Activated CD4-positive, alpha-beta T cell treated with anti-CD3 and anti-CD28 coated beads, Interleukin-2, amount 50 U/mL, for 16 hours (primary cell): ENCODE measurements around the gene KRT6C.
"Not testable (repeated sequence)": the region's sequence is repeated elsewhere in the genome, so short reads cannot be mapped to it uniquely, and the experiment has no call there.

Source experiments
- DNase-seq: peaks from one replicate; pipeline ENCODE4 v3.0.0-alpha.2; 2020

The KRT6C gene

DNA sequence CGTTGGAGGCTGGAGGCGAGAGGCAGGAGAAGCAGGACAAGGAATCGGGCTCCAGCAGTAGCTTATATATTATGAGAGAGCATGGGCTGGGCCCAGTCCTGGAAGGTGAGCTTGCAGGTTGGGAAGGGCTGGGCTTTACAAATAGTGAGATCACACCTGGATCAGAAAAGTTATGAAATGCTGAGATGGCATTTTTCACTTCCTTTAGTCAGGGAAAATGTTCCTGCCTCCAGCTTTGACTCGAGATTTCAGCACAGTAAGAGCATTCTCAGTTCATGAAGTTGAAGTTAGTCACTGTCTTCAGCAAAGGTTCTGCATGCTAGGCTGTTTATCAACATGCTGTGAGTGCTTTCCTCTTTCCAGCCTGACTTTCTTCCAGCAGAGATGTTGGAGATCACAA is at the start of gene KRT6C:
Gene KRT6C, minus strand, starts transcription at position 38 of the 400 bp plus-strand sequence. CDS start 68 bp downstream, outside the sequence.
- DNase-seq: no peak

DNA sequence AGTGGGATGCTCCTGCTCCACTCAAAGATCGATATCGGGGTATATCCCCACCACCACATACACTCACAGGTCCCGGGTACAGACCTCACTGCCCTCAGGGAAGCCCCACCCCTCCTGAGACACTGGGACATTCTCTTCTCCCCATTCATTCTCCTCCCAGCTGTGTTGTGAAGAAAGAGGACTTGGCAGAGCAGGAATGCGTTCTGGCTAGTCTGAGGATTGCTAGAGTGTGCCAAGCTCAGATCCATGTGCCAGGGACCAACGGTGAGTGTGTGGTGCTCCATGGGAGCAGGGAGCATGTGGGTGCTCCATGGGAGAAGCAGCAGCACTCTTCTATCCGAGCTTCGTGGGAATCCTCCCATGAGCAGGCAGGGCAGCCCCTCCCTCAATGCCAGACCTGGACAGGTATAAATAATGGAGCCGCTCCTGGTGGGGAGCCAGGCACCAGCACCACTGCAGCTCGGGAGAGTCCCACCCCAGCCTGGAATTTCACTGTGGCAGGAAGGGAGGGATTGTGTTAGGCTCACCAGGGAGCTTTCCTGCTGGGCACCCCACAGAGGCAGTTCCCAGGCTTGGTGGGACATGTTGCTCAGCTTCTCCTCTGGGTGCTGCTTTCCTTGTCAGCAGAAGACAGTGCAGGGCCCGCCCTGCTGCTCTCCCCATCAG is 48.9 kb upstream of the KRT6C start:
- DNase-seq: no peak

DNA sequence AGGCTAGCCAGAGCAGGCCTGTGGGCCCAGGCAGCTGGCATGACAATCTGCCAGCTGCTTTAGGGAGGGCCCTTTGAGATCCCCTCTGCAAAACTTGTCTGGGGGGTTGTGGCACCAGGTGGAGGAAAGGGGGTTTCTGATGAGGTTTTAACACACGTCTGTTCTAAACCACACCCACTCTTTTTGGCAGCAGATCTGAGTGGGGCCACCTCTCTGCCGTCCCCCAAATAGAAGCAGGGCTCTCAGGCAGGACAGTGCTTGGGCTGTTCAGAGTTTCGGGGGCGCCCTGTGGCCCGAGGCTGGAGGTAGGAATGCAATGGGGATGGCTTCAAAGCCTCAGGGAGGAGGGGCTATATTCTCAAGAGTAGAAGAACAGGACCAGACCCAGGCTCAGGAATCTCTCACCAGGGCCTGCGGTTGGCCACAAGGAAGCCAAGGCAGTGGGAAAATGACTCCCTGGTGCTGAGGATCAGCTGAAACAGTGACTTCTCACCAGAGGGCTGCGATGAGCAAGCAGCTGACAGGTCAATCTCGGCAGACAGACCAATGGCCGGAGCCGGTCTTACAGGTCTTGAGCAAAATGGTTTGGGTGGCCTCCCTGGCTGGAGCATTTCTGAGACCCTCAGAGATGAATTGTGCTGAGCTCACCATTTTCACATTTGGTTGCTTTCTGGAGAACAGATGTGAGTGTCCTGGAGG is 48.1 kb upstream of the KRT6C start:
- no peak for DNase-seq

DNA sequence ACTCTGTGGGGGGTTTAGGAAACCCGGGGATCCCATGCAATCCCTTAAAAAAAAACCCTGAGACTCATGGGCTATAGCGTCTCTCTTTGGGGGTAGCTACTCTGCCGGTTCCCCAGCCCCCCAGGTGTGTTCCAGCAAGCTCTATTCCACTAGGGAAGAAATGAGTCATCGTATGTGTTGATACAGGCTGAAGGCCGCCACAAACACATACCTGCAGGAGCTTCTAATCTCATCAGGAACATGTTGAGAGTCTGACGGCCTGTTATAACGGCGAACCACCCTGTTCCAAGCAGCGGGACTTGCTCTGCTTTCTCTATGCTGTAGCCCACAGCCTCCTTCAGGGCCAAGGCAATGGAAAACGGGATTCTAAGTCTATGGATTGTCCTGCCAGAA is 47.6 kb upstream of the KRT6C start:
- no peak for DNase-seq

DNA sequence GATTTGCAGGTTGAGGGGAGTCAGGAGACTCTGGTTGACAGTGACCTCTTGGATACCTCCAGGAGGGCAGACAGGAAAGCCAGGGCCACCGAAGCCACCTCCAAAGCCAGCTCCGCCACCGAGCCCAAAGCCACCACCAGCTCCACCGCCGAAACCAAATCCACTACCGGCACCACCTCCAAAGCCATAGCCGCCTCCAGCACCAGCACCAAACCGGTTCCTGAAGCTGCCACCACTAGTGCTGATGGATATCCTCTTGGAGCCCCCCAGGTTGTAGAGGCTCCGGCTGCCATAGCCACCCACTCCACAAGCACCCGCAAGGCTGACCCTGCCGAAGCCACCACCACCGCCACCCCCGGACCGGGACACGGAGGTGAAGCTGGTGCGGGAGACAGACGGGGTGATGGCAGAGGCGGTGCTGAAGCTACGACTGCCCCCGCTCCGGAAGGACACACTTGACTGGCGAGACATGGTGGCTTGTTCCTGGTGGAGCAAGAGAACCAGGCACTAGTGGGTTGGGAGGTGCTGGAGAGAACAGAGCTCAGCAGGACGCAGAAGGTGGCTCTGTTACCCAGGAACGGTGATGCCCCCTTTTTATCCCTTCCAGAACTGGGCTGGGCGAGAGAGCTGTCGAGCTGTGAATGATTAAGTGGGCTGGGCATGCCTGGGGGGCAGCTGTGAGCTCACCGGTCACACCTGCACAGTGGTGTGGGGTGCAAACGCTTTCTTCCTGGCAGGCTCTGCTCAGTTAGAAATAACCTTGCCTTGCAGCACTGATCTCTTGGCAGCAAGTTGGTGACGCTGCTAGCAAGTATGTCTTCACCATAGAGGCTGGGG is 46.4 kb upstream of the KRT6C start, which contains the start of gene KRT5:
Gene KRT5, minus strand, starts transcription at position 569 of the 837 bp plus-strand sequence. Its CDS starts 98 bp downstream, at position 471.
- no peak for DNase-seq

DNA sequence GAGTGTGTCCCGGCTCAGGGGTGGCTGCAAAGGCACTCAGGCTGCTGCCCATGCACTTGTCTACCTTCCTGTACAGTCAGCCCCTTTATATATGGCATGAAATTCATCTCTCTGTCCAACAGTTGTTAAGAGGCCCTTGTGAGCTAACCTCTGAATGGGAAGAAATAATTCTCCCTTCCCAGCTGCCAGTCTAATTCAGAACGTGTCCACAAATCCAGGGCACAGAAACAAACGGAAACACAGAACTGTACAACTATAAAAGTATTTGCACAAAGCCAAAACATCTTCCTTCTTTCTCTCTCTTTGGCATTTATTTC is 45.7 kb upstream of the KRT6C start:
- no peak for DNase-seq

DNA sequence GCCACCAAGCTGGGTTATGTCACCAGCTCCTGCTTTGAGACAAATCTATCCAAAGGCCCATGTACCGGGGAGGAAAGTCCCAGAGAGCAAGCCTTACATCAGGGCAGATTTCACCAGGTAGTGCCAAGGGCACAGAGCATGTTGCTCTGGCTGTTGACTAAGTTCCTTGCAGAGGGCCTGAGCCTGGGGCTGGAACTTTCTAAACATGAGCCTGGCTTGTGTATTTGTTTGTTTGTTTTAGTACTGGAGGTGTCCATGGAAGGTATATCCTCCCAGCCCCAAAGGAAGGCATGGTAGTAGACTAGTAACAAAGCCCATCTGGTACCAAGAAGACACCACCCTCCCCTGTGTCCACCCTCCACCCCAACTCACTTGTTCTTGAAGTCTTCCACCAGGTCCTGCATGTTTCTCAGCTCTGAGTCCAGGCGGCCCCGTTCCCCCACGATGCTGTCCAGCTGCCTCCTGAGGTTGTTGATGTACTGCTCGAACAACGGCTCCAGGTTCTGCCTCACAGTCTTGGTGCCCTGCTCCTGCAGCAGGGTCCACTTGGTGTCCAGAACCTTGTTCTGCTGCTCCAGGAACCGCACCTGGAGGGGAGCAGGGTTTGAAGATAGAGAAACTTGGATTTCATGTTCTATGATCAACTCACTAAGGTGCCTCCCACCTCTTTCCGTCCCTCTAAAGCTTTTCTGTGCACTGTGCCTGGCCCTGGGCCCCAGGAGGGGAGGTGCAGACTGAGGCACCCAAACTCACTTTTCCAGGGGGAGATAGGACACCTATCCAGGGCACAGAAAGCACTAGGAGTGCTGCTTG is 45.2 kb upstream of the KRT6C start:
- no peak for DNase-seq

DNA sequence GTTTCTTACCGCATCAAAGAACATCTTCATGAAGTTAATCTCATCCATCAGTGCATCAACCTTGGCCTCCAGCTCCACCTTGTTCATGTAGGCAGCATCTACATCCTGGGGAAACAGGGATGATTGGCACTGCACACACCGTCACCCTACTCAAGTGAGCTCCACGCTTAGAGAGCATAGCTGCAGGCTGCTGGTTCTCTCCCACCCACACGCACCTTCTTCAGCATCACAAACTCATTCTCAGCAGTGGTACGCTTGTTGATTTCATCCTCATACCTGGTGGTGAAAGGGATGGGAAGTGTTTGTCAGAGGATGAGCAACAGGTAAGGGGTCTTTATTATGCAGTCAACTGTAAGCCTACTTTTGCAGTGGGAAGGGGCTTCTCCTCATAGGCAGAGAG is 44.3 kb upstream of the KRT6C start:
- DNase-seq: no peak

DNA sequence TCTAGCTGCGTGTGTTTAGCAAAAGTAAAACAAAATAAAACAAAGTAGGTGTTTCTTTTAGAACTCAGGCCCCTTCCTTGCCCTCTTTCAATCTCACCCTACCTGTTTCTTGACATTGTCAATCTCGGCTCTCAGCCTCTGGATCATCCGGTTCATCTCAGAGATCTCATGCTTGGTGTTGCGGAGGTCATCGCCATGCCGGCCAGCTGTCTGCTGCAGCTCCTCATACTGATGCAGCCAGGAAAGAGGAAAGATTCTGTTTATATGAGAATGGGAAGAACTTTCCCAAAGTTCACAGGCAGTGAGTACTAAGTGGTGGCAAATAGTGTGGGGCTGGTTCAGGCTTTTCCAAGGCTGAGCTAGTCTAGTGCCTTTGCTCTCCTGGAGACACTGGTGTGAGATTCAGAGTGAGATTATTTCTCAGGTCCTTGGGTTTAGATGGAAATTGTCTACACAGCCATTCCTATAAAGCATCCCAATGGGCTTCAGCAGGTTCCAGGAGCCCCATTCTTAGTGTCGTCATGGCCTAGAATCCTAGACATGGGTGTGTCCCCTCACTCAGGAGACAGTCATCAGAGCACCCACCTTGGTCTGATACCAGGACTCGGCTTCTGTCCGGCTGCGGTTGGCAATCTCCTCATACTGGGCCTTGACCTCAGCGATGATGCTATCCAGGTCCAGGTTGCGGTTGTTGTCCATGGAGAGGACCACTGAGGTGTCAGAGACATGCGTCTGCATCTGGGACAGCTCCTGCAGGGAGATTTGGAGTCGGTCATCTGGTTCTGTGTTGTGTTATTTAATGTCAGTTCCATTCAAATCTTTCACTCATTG is 43.6 kb upstream of the KRT6C start:
- DNase-seq: no peak

DNA sequence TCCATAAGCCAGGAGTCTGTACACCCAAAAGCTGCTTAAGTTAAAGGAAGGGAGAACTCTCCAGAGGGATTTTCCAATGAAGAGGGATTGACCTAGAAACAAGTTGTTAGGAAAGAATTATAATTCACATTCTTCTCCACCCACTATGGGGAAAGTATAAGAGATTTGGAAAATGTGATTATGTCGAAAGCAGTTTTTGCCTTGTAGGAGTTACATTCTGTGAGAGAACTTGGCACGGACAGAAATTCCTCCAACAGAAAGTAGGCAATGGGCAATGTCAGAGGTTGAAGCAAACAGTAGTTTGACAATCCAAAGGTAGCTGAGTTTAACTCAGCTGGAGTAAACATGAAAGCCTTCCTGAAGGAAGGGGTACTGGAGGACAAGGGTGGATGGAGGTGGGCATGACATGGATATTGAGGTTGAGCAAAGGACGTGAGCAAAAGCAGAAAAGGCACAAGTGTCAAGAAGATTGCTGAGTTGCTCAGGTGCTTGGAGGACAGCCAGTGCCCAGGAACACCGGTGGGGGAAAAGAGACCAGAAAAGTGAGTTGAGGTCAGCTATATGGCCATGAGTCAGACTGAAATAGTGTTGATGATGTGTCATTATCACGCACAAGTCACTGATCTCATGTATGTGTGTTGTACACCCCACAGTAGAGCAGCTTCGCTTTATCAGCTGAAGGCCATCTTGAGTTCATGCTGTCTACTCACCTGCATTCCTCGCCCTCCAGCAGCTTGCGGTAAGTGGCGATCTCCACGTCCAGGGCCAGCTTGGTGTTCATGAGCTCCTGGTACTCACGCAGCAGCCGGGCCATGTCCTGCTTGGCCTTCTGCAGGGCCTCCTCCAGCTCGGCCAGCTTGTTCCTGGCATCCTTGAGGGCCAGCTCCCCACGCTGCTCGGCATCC is 42.6 kb upstream of the KRT6C start:
- no peak for DNase-seq

DNA sequence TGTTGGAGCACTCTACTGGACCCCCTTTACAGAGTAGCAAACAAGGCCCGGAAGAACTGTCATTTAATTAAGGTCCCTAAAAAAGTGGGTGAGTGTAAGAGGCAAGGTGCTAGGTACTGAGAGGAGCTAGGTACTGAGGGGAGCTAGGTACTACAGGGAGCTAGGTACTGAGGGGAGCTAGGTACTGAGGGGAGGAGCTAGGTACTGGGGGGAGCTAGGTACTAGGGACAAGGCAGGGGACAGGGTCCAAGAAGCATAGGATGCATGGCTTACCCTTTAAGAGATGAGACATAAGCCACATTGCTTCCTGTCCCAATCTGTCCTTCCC is 41.7 kb upstream of the KRT6C start:
- DNase-seq: no peak

DNA sequence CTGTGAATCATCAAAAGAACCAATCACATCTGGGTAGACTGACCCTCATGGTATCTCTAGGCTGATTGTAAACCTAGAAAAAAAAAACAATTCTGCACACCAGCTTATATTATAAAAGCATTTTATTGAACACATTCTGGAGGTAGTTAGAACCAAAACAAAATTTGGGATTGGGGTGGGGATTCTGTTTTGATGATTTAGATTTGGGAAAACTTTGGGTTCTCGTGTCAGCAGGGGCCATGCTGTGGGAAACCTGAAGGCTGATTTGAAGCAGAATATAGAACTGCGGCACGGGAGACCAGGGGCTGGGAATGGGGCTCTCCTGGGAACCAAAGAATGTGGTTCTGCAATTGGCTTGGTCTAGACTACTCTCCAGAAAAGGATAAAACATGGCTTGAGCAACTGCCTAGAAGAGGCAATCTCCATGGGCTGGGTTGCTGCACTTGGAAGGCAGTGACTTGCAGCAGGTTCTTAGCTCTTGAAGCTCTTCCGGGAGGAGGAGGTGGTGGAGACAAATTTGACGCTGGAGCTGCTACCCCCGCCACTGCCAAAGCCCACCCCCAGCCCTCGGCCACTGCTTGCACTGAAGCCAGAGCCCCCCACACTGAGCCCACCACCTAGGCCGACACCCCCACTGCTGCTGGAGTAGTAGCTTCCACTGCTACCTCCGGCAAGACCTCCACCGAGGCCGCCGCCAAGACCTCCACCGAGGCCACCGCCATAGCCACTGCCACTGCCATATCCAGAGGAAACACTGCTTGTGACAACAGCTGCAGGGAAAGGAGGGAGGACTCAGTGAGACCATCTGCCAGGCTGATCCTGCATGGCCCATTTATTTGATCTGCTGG is 41.1 kb upstream of the KRT6C start:
- no peak for DNase-seq

DNA sequence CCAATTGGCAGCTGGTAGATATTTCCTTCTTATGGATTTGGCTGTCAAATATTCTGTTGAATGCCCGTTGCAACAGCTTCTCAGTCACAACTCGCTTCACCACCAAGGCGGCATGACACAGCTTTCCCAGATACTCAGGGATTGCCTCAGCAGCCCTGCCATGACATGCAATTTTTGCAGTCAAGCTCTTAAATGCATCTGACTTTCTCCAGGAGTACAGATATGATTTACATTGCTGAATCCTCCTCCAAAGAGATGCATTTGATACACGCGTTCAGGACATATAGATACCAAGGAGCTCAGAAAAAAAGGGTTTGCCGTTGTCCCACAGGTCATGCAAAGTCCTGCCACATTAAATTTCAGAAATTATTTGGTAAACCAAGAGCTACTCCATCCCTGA is 40.1 kb upstream of the KRT6C start:
- no peak for DNase-seq

DNA sequence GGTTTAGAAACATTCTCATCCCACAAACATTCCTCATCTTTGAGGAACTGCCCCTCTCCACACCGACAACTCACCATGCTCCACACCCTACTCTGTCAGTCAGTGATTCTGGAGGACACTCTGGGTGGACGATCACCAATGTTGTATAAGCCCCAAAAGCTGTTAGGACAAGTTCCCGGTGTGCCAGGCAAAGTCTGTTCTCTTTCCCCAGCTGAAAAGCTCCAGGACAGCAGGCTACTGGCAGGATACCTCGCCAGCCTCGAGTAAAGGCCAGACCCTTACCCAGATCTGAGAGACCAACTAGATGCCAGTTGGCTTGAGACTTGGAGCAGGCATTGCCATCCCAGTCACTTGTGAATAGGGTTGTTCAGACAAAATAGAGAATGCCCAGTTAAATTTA is 34.6 kb upstream of the KRT6C start:
- no peak for DNase-seq

DNA sequence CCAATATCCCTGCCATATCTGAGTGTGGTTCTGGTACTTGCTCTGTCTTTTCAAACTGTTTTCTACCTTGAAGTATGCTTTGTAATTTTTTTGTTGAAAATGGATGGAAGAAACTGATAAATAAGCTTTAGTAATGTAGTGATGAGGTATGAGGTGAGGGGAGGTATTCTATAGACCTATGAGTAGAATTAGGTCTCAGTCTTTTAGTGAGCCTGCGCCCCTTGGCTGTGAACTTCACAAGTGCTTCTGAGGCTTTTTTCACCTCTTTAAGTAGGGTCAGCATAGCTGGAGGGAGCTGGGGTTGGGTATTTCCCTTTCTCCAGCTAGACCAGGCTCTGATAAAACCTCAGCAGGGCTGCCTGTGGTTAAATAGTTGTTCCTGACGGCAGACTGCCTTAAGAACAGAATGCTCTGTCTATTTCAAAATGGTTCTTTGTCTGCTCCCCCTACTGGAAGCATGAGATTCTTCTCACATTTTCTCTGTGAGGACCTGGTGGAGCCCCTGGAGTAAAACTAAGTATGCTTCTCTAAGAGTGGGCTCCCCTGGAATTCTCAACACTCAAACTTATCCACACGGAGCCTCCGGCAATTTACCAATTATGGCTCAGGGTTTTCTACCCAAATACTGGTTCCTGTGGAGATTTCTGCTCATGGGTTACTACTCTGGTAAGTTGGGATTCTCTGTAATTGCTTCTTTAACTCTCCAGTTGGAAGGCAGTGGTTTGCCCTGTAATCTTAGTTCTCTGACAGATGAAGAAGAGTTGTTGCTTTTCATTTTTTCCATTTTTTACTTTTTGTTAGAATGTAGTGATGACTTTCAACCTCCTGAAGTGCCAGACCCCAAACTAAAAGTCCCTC is 33.5 kb upstream of the KRT6C start:
- DNase-seq: peak; percentile 11

DNA sequence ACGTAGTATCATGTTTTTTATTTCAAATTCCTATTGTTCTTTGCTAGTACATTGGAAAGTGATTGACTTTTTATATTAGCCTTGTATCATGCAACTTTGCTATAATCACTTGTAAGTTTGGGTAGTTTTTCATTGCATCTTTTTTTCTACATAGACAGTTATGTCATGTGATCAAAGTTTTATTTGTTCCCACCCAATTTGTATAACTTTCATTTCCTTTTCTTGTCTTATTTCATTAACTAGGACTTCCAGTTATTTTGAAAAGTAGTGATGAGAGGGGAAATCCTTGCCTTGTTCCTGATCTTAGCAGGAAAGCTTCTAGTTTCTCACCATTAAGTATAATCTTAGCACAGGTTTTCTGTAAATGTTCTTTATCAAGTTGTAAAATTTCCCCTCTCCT is 29.3 kb upstream of the KRT6C start:
- no peak for DNase-seq

DNA sequence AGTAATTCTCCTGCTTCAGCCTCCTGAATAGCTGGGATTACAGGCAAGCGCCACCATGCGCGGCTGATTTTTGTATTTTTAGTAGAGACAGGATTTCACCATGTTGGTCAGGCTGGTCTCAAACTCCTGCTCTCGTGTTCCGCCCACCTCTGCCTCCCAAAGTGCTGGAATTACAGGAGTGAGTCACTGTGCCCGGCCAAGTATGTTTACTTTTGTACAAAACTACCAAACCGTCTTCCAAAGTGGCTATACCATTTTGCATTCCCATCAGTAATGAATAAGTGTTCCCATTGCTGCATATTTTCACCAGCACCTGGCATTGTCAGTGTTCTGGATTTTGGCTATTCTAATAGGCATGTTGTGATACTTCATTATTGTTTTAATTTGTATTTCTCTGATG is 27.9 kb upstream of the KRT6C start:
- DNase-seq: no peak

DNA sequence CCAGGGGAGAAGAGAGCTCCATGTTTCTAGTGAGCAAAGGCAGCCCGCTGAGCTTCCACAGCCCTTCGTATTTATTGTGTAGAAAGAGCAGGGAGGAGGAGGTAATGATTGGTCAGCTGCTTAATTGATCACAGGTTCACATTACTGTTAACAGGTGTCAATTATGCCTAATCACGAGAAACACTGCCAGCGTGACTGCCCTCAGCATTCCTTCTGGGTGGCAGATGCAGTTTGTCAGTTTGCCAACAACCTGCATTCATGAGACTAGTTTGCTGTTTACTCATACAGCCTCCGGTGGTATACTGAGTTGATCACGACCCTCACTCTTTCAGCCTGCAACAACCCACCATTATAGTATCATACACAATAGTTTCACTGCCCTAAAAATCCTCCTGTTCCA is 27.0 kb upstream of the KRT6C start:
- DNase-seq: not testable (repeated sequence)
